H9 (cell line): ENCODE results near the gene PKMYT1. TPM values are rescaled to one million over a fixed set of nuclear protein-coding genes. Genes with fewer than 3 reads are reported as not detected.

Experiments used
- DNase-seq: peaks from one replicate; pipeline ENCODE4 v3.0.0-alpha.2; 2017
- H2AFZ ChIP-seq: one replicate; pipeline ENCODE4 v1.6.1; 2013; ENCODE audit warnings: mild to moderate bottlenecking, low read length, control low read depth, moderate library complexity
- H2AK5ac ChIP-seq: 2 replicates; pipeline ENCODE4 v1.6.1; 2013; ENCODE audit warnings: low read length, control low read depth, mixed read lengths; ENCODE audit not compliant: insufficient read length
- H2BK120ac ChIP-seq: one replicate; pipeline ENCODE4 v1.6.1; 2013; ENCODE audit warnings: low read depth, mild to moderate bottlenecking, low read length, control low read depth, inconsistent platforms; ENCODE audit not compliant: poor library complexity, severe bottlenecking
- H2BK12ac ChIP-seq: 2 replicates; pipeline ENCODE4 v1.6.1; 2013; ENCODE audit warnings: low read length, control low read depth, mixed read lengths, low read depth; ENCODE audit not compliant: insufficient read length
- H2BK15ac ChIP-seq: 2 replicates; pipeline ENCODE4 v1.6.1; 2013; ENCODE audit warnings: low read depth, low read length, control low read depth
- H2BK20ac ChIP-seq: one replicate; pipeline ENCODE4 v1.6.1; 2013; ENCODE audit warnings: low read depth, mild to moderate bottlenecking, low read length, control low read depth, inconsistent platforms; ENCODE audit not compliant: poor library complexity, severe bottlenecking
- H2BK5ac ChIP-seq: 2 replicates; pipeline ENCODE4 v1.6.1; 2013; ENCODE audit warnings: low read length, control low read depth, mixed read lengths; ENCODE audit not compliant: insufficient read length
- H3K14ac ChIP-seq: 2 replicates; pipeline ENCODE4 v1.6.1; 2013; ENCODE audit warnings: low read length, control low read depth; ENCODE audit not compliant: insufficient read depth
- H3K18ac ChIP-seq: 2 replicates; pipeline ENCODE4 v1.6.1; 2013; ENCODE audit warnings: low read depth, mild to moderate bottlenecking, mixed read lengths, low read length, control low read depth; ENCODE audit not compliant: insufficient read length
- H3K23ac ChIP-seq: 2 replicates; pipeline ENCODE4 v1.6.1; 2013; ENCODE audit warnings: low read length, control low read depth, mixed read lengths, low read depth; ENCODE audit not compliant: insufficient read length
- H3K23me2 ChIP-seq: 2 replicates; pipeline ENCODE4 v1.6.1; 2013; ENCODE audit warnings: low read depth, mild to moderate bottlenecking, mixed read lengths, low read length, control low read depth; ENCODE audit not compliant: insufficient read length, poor library complexity, severe bottlenecking
- H3K27ac ChIP-seq: 2 replicates; pipeline ENCODE4 v1.5.1; 2013; ENCODE audit warnings: low read length, control low read depth, mixed read lengths, low read depth; ENCODE audit not compliant: insufficient read length
- H3K27me3 ChIP-seq: 2 replicates; pipeline ENCODE4 v1.6.1; 2013; ENCODE audit warnings: low read length, control low read depth, inconsistent platforms; ENCODE audit not compliant: insufficient read depth
- H3K4ac ChIP-seq: 2 replicates; pipeline ENCODE4 v1.6.1; 2013; ENCODE audit warnings: low read depth, mild to moderate bottlenecking, control low read depth, inconsistent platforms, low read length, moderate library complexity
- H3K4me1 ChIP-seq: 2 replicates; pipeline ENCODE4 v1.6.1; 2013; ENCODE audit warnings: low read length, control low read depth, inconsistent platforms; ENCODE audit not compliant: insufficient read depth
- H3K4me2 ChIP-seq: 2 replicates; pipeline ENCODE4 v1.6.1; 2013; ENCODE audit warnings: low read length, control low read depth, mixed read lengths; ENCODE audit not compliant: insufficient read length, insufficient read depth
- H3K56ac ChIP-seq: 2 replicates; pipeline ENCODE4 v1.6.1; 2013; ENCODE audit warnings: low read depth, mild to moderate bottlenecking, mixed read lengths, low read length, control low read depth; ENCODE audit not compliant: insufficient read length
- H3K79me1 ChIP-seq: 2 replicates; pipeline ENCODE4 v1.6.1; 2013; ENCODE audit warnings: low read depth, mild to moderate bottlenecking, moderate library complexity, low read length, control low read depth, inconsistent platforms; ENCODE audit not compliant: insufficient read depth, poor library complexity, severe bottlenecking
- H3K79me2 ChIP-seq: 2 replicates; pipeline ENCODE4 v1.6.1; 2013; ENCODE audit warnings: low read length, control low read depth, inconsistent platforms; ENCODE audit not compliant: insufficient read depth
- H3K9ac ChIP-seq: 2 replicates; pipeline ENCODE4 v1.6.1; 2013; ENCODE audit warnings: low read length, control low read depth, mixed read lengths; ENCODE audit not compliant: insufficient read length; ENCODE audit errors: extremely low read depth
- H3K9me3 ChIP-seq: one replicate; pipeline ENCODE4 v1.6.1; 2013; ENCODE audit warnings: low read depth, low read length, inconsistent platforms; ENCODE audit not compliant: control insufficient read depth
- H3T11ph ChIP-seq: one replicate; pipeline ENCODE4 v1.6.1; 2013; ENCODE audit warnings: mild to moderate bottlenecking, low read length, control low read depth, inconsistent platforms
- H4K20me1 ChIP-seq: one replicate; pipeline ENCODE4 v1.6.1; 2013; ENCODE audit not compliant: control insufficient read depth, insufficient read length, insufficient read depth
- H4K5ac ChIP-seq: 2 replicates; pipeline ENCODE4 v1.6.1; 2013; ENCODE audit warnings: low read depth, mild to moderate bottlenecking, mixed read lengths, low read length, control low read depth; ENCODE audit not compliant: insufficient read length
- H4K8ac ChIP-seq: replicated peaks from 2 replicates; pipeline ENCODE4 v1.6.1; 2013; ENCODE audit warnings: low read length, control low read depth, mixed read lengths, low read depth; ENCODE audit not compliant: insufficient read length
- H4K91ac ChIP-seq: 2 replicates; pipeline ENCODE4 v1.6.1; 2013; ENCODE audit warnings: low read depth, mild to moderate bottlenecking, moderate library complexity, mixed read lengths, low read length, control low read depth; ENCODE audit not compliant: insufficient read length
- H3K27ac Mint-ChIP-seq, 3 experiments: 2 replicates in 2 of 3; 3 replicates in 1 of 3; pipeline ENCODE4 v1.8.0; 2020 to 2021; ENCODE audit warnings: mixed read lengths in 3 of 3, mild to moderate bottlenecking in 1 of 3, moderate library complexity in 1 of 3
- H3K27me3 Mint-ChIP-seq: 2 replicates; pipeline ENCODE4 v1.8.0; 2021; ENCODE audit warnings: low read depth, mild to moderate bottlenecking, moderate library complexity, mixed read lengths
- H3K36me3 Mint-ChIP-seq, 3 experiments: 2 replicates in 2 of 3; 3 replicates in 1 of 3; pipeline ENCODE4 v1.8.0; 2020 to 2021; ENCODE audit warnings: low read depth in 3 of 3, mixed read lengths in 3 of 3; ENCODE audit not compliant: insufficient read depth in 1 of 3
- H3K4me1 Mint-ChIP-seq, 2 experiments: 2 replicates each; pipeline ENCODE4 v1.8.0; 2020; ENCODE audit warnings: mixed read lengths in 2 of 2
- H3K4me3 Mint-ChIP-seq, 2 experiments: 2 replicates in 1 of 2; 3 replicates in 1 of 2; pipeline ENCODE4 v1.8.0; 2020 to 2021; ENCODE audit warnings: mild to moderate bottlenecking in 2 of 2, mixed read lengths in 2 of 2, moderate library complexity in 1 of 2
- H3K9me3 Mint-ChIP-seq, 2 experiments: 2 replicates in 1 of 2; 3 replicates in 1 of 2; pipeline ENCODE4 v1.8.0; 2020; ENCODE audit warnings: mild to moderate bottlenecking in 2 of 2, mixed read lengths in 2 of 2, moderate library complexity in 1 of 2
- CTCF ChIP-seq: fragments of 200-600 bp; sonication (generic); conservative IDR thresholded peaks from 3 replicates; pipeline ENCODE4 v1.8.0; 2021; ENCODE audit warnings: antibody characterized with exemption, mild to moderate bottlenecking
- WGBS: extraction: QIAGEN DNeasy Blood & Tissue Kit; methylation state at CpG from one replicate; pipeline ENCODE4 v1.1.7; 2013; ENCODE audit warnings: missing lambda C conversion rate, low lambda C conversion rate, mixed read lengths; ENCODE audit not compliant: insufficient read length; ENCODE audit errors: extremely low coverage; 5-methylcytosine and 5-hydroxymethylcytosine counted together
- total RNA-seq: library from RNA; stranded (reverse); gene quantifications from 2 replicates; pipeline ENCODE4 v1.2.1, GENCODE V29; 2021

Gene PKMYT1
- total RNA-seq, 1 experiment from 2014 or later = 114 TPM

GRCh38 chr16:2973093-2973492 lies 7.2 kb downstream of the PKMYT1 start:
- no peak overlapping the region for H3K4me2 ChIP-seq
- no peak overlapping the region for H3K14ac ChIP-seq
- H3K27me3 ChIP-seq = no peaks in the 10 kb centered on the region
- H3T11ph ChIP-seq = no peak overlapping the region
- no peak overlapping the region for H2BK12ac ChIP-seq
- H2BK15ac ChIP-seq = no peak overlapping the region
- H3K4me1 ChIP-seq = no peaks in the 10 kb centered on the region
- Mint-ChIP-seq H3K4me3 (no peak overlapping the region), H3K27ac (no peak overlapping the region), H3K36me3 (peaks cover 9 to 46% (median 39%) of the 10 kb centered on the region in 3 experiments; a peak in 6 of 7 replicates), H3K9me3 (no peaks in the 10 kb centered on the region), H3K27me3 (peaks cover 6% of the 10 kb centered on the region), H3K4me1 (peaks cover 19 to 22% of the 10 kb centered on the region in 2 experiments)
- no peak overlapping the region for H2BK5ac ChIP-seq
- DNase-seq = no peak
- H3K9me3 ChIP-seq = no peaks in the 10 kb centered on the region
- no peak overlapping the region for H3K23ac ChIP-seq
- H2BK20ac ChIP-seq = no peak overlapping the region
- H3K23me2 ChIP-seq = peaks cover 6% of the 10 kb centered on the region
- H4K20me1 ChIP-seq = peaks cover 3% of the 10 kb centered on the region
- no peak overlapping the region for H2BK120ac ChIP-seq
- no peak overlapping the region for H3K27ac ChIP-seq
- no peak for TF ChIP-seq CTCF
- H4K8ac ChIP-seq = no peak overlapping the region
- H2AFZ ChIP-seq = no peak overlapping the region
- H3K4ac ChIP-seq = no peak overlapping the region
- WGBS = no CpG with 5 or more reads among the region's 5 CpGs
- H4K5ac ChIP-seq = no peak overlapping the region
- no peak overlapping the region for H3K18ac ChIP-seq
- H3K9ac ChIP-seq = no peak overlapping the region
- no peak overlapping the region for H4K91ac ChIP-seq
- no peaks in the 10 kb centered on the region for H3K79me2 ChIP-seq
- H3K79me1 ChIP-seq = no peaks in the 10 kb centered on the region
- no peak overlapping the region for H2AK5ac ChIP-seq
- no peak overlapping the region for H3K56ac ChIP-seq
